GM08714 (cell line): ENCODE measurements around the gene ARL5C.

ENCODE experiments used
- H3K4me3 ChIP-seq: fragments of 200-500 bp; sonication (Bioruptor generic); 2 replicates; pipeline ENCODE4 v1.5.1; 2014; ENCODE audit warnings: mild to moderate bottlenecking, low read length, inconsistent platforms
- ZNF274 ChIP-seq: IDR thresholded peaks from 2 replicates; pipeline ENCODE4 v1.6.1; 2012; ENCODE audit warnings: mild to moderate bottlenecking, low read depth, low read length

ARL5C gene

GRCh38 chr17:39197380-39198185 lies 31.6 kb upstream of the ARL5C start, which contains the start of gene CACNB1:
CACNB1 (minus strand) TSS chr17:39197669; CDS start chr17:39197495, 174 bp downstream.
- no peak for TF ChIP-seq ZNF274
- peak within 1 kb of the TSS; percentile 65 for H3K4me3 ChIP-seq

DNA sequence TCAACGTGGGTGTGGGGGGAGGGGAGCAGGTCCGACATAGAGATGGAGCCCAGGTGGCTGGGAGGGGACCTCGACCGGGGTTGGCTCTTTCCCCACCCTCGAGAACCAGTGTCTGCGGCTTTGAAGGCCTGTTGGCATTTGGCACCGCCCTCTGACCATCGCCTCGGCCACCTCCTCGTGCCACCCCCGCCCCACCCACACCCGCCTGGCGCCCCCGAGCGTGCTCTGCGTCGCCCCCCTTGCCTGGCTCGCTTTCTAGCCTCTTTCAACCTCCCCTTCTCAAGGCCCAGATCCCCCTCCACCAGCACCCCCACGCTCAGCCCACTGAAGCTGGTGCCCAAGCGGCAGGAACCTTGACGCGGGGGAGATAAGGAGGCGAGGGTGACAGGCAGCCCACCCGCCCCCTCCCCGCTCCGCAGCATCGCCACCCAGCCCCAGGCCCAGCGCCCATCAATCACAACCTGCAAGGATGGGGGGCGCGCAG lies 30.9 kb upstream of the ARL5C start:
- peak overlapping the region; percentile 65 for H3K4me3 ChIP-seq
- no peak for TF ChIP-seq ZNF274

GRCh38 chr17:39196241-39196807 lies 30.4 kb upstream of the ARL5C start:
- TF ChIP-seq ZNF274 = no peak
- H3K4me3 ChIP-seq = peak overlapping the region; percentile 28; the same call in 1 of the 2 replicates

GRCh38 chr17:39195568-39196160 lies 29.7 kb upstream of the ARL5C start:
- TF ChIP-seq ZNF274 = no peak

GRCh38 chr17:39194985-39195524 lies 29.1 kb upstream of the ARL5C start:
- no peak overlapping the region for H3K4me3 ChIP-seq
- TF ChIP-seq ZNF274 = no peak

More at GRCh38 chr17:39195568-39196160, 29.7 kb upstream of the ARL5C start:
- H3K4me3 ChIP-seq = no peak overlapping the region; the same call in 1 of the 2 replicates

DNA sequence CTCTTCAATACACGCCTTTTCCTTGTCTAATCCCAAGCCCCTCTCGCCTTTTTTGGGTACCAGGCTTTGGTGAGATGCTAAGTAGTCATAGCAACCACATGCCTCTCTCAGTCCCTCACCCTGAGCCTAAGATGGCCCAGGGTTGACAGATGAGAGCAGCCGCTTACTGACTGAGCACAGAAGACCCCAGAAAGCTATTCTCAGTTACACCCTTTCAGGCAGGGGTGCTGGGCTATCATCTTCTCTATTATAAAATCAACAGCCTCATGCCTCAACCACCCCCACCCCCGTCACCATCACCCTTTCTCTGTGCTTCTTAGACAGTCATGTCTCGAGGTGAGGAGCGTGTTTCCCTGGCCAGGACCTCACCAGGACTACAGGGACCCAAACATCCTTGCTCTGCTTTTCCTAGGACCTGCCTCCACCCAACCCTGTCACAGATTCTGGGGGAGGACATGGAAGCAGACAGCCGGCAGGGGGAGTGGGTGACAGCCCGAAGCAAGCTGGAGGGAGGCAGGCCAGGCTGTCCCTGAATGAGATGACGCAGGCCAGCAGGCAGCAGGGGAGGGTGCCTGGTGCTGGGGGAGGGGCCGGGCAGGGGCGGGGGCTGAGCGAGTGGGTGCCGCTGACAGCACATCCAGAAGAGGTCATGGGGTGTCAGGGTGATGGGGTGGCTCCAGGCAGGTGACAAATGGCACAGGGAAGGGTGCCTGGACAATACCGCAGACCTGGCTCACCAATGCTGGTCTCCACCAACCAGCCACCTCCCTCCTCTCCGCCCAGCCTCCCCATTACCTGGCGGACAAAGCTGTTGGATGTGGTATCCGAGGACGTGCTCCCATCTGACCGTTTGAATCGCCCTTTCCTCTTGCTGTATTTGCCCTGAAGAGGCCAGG lies 28.4 kb upstream of the ARL5C start:
- no peak for TF ChIP-seq ZNF274
- H3K4me3 ChIP-seq = no peak overlapping the region

DNA sequence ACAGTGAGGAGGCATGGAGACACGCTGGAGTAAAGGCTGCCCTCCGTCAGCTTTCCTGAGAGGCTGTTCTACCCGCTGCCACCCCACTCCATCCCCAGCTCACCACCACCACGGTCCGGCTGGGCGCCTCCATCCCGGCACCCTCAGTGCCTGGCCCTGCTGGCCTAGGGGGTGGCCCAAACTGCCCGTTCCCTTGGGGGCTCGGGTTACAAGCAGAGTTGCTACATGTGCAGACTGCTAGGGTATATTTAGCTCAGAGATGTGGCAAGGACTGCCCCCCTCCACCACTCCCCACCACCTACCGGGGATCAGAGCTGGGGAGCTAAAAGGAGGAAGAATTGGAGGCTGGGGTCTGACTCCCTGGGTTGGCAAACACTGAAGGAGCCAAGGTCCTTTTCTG lies 27.4 kb upstream of the ARL5C start:
- TF ChIP-seq ZNF274 = no peak
- no peak overlapping the region for H3K4me3 ChIP-seq

DNA sequence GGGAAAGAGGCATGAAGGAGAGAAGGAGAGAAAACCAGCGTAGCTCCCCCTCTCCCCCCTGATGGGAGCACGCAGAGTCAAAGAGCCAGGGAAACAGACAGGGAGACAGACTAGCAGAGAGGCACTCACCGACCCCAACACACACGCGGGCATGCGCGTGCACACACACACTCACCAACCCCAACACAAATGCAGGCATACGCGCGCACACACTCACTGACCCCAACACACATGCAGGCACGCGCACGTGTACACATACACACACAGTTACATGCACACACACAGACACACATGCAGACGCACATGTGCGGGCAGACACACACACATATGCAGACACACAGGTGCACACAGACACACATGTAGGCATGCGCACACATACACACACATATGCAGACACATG lies 26.9 kb upstream of the ARL5C start:
- TF ChIP-seq ZNF274 = no peak
- no peak overlapping the region for H3K4me3 ChIP-seq

GRCh38 chr17:39191750-39192510 lies 26.0 kb upstream of the ARL5C start:
- H3K4me3 ChIP-seq = no peak overlapping the region
- no peak for TF ChIP-seq ZNF274

GRCh38 chr17:39187152-39187830 lies 21.3 kb upstream of the ARL5C start:
- no peak for TF ChIP-seq ZNF274
- H3K4me3 ChIP-seq = no peak overlapping the region

DNA sequence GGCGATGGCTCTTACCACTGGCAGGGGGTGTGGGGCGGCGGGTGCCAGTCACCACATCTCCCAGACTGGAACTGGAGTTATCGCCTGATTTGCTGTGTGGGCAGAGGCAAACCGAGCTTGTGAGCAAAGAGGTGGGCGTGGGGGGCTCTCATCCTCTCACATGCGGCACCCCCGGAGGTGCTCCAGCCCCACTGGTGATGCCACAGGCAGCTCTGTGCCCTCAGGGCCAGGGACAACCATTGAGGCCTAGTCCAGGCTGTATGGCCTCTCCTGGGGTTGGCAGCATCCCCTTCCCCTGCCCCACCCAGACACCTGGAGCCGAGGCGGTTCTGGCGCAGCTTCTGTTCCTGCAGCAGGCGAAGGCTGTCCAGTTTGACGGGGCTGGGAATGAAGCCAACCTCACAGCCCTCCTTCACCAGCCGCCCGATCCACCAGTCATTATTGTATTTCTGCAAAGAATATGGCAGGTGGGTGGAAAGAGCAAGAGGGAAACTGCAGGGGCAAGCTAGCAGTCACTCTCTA lies 20.6 kb upstream of the ARL5C start:
- TF ChIP-seq ZNF274 = no peak
- H3K4me3 ChIP-seq = no peak overlapping the region

DNA sequence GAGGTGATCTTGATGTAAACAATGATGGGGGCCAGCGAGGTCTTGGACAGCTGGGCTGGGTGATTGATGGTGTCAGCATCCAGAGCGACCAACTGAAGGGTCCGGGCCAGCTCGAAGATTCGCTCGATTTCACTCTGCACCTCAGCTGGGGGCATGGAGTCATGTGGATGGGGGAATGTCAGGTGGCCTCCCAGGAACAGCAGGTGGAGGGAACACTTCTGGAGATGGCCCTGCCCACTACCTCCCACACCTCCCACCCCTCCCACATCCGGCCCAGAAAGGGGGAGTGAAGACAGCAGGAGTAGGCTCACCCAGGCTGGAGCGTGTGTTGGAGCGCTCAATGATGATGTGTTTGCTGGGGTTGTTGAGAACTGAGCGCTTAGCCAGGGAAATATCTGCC lies 17.8 kb upstream of the ARL5C start:
- no peak for TF ChIP-seq ZNF274
- H3K4me3 ChIP-seq = no peak overlapping the region
